PC-9 (cell line): ENCODE results near the gene MVB12A.

Experiments
- EZH2 ChIP-seq: fragments of 200-600 bp; sonication (generic); IDR thresholded peaks from 2 replicates; pipeline ENCODE4 v1.8.0; 2017; ENCODE audit warnings: antibody characterized with exemption, low read depth
- TF ChIP-seq, protein P1 (sequence below): fragments of 200-600 bp; sonication (generic); conservative IDR thresholded peaks from 2 replicates; pipeline ENCODE4 v1.6.1; 2017; ENCODE audit warnings: mixed run types, antibody characterized with exemption, mild to moderate bottlenecking, moderate library complexity

DNA sequence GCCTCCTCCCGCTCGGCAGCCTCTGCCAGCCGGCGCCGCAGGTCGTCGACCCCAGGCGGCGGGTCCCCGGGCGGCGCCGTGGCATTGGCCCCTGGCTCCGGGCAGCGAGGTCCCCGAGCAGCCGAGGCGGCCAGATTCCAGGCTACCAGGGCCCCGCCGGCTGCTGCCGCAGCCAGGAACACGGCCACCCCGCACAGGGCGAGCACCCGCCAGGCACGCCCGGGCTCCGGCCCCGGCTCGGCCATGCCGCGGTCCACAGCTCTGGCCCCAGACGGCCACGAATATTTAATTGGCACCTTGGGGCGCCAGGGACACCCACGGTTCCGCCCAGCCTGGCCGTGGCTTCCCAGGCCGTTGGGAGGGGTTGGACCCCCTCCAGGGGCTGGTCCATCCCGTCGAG is 25.9 kb upstream of the MVB12A start, which contains the start of gene CCDC194:
- TF ChIP-seq, protein P1, sequence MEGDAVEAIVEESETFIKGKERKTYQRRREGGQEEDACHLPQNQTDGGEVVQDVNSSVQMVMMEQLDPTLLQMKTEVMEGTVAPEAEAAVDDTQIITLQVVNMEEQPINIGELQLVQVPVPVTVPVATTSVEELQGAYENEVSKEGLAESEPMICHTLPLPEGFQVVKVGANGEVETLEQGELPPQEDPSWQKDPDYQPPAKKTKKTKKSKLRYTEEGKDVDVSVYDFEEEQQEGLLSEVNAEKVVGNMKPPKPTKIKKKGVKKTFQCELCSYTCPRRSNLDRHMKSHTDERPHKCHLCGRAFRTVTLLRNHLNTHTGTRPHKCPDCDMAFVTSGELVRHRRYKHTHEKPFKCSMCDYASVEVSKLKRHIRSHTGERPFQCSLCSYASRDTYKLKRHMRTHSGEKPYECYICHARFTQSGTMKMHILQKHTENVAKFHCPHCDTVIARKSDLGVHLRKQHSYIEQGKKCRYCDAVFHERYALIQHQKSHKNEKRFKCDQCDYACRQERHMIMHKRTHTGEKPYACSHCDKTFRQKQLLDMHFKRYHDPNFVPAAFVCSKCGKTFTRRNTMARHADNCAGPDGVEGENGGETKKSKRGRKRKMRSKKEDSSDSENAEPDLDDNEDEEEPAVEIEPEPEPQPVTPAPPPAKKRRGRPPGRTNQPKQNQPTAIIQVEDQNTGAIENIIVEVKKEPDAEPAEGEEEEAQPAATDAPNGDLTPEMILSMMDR: no peak
- TF ChIP-seq EZH2: no peak
